ENCODE results near the gene SLC45A1.

SLC45A1 gene

DNA sequence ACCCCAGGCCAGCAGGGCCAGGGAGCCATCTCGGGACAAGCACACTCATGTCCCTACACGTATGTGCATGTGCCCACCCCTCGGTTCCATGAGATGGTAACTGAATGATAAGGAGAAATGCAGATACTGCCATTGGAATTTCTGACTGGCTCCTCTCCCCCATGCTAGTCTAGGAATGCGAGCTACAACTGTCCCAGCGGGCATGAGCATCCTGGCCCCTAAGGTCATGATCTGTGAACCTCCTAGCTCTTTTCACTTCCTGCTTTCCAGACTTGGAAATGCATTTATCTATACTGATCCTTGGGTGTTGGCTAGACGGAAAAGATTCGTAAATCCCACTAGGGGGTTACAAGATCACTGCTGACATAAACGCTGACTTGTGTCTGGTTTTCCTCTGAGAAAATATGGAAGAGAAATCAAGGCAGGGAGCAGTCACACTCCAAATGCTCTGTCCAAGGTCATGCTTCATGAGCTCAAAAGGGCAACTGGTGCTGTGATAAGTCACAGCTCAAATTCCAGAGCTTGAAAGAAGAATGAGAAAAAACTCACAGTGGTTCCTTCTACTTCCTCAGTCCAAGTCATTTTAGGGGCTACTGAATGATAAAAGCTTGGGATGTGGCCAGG lies 49.8 kb downstream of the SLC45A1 start:
- peak; percentile 36 for DNase-seq (ENCODE audit: low read depth)
- TF ChIP-seq, protein P1, sequence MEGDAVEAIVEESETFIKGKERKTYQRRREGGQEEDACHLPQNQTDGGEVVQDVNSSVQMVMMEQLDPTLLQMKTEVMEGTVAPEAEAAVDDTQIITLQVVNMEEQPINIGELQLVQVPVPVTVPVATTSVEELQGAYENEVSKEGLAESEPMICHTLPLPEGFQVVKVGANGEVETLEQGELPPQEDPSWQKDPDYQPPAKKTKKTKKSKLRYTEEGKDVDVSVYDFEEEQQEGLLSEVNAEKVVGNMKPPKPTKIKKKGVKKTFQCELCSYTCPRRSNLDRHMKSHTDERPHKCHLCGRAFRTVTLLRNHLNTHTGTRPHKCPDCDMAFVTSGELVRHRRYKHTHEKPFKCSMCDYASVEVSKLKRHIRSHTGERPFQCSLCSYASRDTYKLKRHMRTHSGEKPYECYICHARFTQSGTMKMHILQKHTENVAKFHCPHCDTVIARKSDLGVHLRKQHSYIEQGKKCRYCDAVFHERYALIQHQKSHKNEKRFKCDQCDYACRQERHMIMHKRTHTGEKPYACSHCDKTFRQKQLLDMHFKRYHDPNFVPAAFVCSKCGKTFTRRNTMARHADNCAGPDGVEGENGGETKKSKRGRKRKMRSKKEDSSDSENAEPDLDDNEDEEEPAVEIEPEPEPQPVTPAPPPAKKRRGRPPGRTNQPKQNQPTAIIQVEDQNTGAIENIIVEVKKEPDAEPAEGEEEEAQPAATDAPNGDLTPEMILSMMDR (IDR thresholded peaks at IDR 0.05; ENCODE audit: insufficient read depth, low read depth, low read length, missing control alignments): no peak
- no peak overlapping the region for H3K4me3 ChIP-seq (ENCODE audit: low read length)

DNA sequence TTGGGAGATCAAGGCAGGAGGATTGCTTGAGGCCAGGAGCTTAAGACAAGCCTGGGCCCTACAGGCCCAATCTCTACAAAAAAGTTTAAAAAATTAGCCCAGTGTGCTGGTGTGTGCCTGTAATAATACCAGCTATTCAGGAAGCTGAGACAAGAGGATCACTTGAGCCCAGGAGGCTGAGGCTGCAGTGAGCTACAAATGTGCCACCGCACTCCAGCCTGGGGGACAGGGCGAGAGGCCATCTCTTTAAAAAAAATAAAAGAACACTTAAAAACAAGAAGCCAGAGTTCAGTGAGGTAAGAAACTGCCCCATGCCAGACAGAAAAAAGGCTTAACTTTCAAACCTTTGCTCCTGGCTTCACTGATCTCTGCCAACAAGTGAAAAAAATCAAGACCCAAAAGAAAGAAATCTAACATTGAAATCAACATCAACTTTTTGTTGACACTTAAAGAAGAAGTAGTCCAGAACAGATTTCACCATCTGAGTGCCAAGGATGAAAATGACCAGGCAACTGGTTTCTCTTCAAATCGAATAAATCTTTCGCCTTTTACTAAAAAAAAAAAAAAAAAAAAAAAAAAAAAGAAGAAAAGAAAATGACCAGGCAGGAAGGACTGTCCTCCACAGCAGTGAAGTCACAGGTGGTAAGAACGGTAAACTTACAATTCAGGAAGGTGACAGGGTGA lies 51.2 kb downstream of the SLC45A1 start:
- TF ChIP-seq, protein P1 (IDR thresholded peaks at IDR 0.05; ENCODE audit: insufficient read depth, low read depth, low read length, missing control alignments): no peak

DNA sequence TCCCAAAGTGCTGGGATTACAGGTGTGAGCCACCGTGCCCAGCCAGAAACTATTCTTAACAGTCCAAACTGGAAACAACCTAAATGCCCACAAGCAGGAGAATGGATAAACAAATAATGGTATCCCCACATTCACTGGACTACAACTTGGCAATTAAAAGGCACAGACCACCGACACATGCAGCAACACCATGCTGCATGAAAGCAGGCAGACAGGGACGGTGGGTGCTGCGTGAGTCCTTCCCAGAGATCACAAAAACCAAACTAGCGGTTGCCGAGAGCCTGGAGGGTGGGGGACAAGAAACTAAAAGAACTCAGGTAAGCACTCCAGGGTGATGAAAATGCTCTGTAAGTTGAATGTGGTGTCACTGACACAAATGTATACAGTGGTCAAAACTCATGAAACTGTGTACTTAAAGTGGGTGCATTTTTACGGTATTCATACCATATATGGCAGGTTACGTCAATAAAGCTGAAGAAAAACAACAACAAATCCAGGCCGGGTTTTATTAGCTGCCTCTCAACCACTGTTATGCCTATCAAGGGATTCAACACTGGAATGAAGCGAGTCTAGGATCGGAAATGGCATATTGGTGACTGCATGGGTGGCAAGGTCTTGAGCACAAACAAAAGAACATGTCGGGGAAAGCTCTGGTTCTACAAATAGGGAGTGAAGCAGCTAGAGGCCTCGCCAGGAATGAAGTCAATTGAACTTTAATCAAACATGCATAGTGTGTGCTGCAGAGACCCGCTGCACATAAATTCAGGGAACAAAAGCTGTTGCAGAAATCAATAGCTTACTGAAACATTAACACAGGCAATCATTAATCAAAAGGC lies 52.4 kb downstream of the SLC45A1 start:
- TF ChIP-seq, protein P1 (IDR thresholded peaks at IDR 0.05; ENCODE audit: insufficient read depth, low read depth, low read length, missing control alignments): no peak
- no peak for DNase-seq (ENCODE audit: low read depth)
- no peak overlapping the region for H3K4me3 ChIP-seq (ENCODE audit: low read length)

More for the DNA sequence above, 51.2 kb downstream of the SLC45A1 start:
- DNase-seq (ENCODE audit: low read depth): no peak
- H3K4me3 ChIP-seq (ENCODE audit: low read length): no peak overlapping the region

DNA sequence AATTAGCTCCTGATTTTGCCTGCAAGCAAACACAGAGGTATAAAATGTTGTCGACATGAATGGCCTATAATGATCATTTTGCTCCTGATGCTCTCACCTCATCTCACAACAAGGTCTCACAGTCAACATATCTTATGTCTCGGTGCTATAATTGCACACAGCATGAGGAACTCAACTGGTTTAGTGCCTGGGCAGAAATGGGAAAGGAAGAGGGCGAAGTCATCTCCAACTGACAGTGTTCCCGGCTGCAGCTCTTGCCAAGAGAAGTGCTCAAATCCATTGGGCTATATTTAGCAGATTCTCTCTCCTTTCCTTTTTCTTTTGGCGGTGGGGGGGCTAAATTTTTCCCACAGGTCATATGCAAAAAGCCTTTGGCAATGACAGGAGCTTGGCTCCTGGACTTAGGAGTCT lies 53.0 kb downstream of the SLC45A1 start:
- H3K4me3 ChIP-seq (ENCODE audit: low read length): no peak overlapping the region
- DNase-seq (ENCODE audit: low read depth): no peak
- TF ChIP-seq, protein P1 (IDR thresholded peaks at IDR 0.05; ENCODE audit: insufficient read depth, low read depth, low read length, missing control alignments): no peak

DNA sequence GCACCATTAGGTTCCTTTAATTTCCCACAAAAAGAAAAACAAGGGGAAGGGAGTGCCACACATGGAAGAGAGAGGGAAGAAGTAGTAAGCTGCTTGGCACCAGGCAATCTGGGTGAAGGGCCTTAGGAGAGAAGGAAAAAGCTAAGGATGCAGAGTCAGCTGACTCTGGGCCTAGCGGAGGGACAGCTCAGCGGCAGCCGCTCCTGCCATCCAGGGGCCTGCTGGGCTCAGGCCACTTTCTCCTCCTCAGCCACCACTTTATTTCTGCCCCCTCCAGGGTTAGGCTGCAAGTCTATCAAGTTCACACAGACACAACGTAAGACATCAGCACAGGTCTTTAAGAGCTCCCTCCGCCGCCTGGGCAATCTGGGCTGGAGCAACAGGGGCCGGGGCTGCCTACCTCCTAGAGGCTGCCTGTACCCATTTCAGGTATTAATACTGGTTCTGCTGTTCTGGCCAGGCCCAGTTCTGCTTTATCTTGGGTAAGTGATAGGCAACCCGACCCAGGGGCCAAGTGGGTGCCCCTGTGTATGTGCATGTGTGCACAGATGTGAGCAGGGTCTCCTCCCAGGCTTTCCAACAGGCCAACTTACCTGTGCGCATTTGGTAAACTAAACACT lies 53.6 kb downstream of the SLC45A1 start:
- TF ChIP-seq, protein P1 (IDR thresholded peaks at IDR 0.05; ENCODE audit: insufficient read depth, low read depth, low read length, missing control alignments): no peak
- no peak for DNase-seq (ENCODE audit: low read depth)
- H3K4me3 ChIP-seq (ENCODE audit: low read length): no peak overlapping the region

DNA sequence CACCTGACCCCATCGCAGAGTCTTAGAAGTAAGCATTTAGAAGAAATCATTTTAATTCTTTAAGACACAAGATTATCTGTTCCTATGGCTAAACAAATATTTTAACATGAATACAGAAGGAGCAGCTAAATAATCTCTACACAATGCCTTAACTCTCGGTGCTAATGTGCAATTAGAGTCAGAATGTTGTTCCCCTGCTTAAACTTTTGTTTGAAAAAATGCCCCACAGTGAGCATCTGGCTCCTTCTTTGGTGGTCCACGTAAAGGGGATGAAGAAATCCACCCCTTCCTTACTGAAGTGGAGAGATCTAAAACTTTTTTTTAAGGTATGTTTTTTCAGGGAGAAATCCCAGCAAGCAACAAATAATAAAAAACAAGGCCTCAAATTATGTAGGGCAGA lies 55.2 kb downstream of the SLC45A1 start:
- no peak overlapping the region for H3K4me3 ChIP-seq (ENCODE audit: low read length)
- DNase-seq (ENCODE audit: low read depth): no peak

More for the DNA sequence above, 55.2 kb downstream of the SLC45A1 start:
- TF ChIP-seq, protein P1 (IDR thresholded peaks at IDR 0.05; ENCODE audit: insufficient read depth, low read depth, low read length, missing control alignments): no peak
